ENCODE measurements around the gene NFKBIL1.
"Not testable (repeated sequence)": the region's sequence is repeated elsewhere in the genome, so short reads cannot be mapped to it uniquely, and the experiment has no call there.

Gene NFKBIL1, protein sequence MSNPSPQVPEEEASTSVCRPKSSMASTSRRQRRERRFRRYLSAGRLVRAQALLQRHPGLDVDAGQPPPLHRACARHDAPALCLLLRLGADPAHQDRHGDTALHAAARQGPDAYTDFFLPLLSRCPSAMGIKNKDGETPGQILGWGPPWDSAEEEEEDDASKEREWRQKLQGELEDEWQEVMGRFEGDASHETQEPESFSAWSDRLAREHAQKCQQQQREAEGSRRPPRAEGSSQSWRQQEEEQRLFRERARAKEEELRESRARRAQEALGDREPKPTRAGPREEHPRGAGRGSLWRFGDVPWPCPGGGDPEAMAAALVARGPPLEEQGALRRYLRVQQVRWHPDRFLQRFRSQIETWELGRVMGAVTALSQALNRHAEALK

DNA sequence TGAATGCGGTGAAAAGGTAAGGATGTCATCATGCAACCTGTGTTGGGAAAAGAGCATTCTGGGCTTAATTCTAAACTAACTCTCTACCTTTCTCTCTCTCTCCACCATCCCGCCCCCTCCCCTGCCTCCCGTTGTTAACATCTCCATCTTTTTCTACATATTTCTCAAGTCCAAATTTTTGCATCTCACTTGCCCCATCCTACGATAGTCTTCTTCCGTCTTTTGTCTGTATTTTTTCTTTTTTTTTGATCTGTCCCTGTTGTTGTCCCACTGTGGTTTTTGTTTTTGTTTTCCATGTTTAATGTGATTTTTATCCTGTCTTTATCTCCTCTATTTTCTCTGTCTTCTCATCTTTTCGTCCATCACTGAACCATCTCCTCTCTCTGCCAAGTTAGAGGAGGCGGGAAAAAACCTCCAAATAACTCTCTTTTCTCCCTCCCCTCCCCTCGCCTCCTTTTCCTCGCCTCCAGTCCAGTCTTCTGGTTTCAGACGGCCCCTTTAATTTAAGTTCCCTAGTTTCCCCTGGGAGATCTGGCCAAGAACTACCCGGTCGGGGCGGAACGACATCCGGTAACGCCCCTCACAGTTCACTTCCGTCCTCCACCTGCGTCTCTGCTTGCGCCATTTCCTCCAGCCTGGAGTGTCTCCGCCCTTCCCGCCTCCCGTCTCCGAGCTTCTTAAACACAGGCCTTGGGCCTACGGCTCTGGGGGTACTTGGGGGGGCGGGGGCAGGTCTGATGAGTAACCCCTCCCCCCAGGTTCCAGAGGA is at the start of gene NFKBIL1:
Gene NFKBIL1, plus strand, starts transcription at position 651 of the 769 bp plus-strand sequence. Its CDS starts 87 bp downstream, at position 738.
- DNase-seq: peak; percentile 94 to 95

DNA sequence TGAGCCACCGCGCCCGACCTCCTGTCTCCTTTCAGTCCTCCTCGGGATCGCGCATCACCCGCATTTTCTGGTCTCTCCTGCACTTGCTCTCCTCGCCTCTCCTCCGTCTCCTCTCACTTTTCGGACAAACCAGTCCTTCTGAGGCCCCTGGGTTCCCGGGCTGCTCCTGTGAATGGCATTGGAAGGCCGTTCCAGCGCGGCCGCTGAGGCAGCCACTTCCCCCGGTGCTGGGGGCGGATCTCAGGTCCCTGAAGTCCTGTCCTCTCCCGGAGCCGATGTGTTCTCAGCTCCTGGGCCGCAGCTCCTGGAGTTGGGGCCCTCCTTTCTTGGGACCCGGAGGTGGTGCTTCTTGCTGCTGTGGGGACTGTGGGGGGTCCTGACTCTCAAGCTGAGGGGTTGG is 48.7 kb upstream of the NFKBIL1 start:
- DNase-seq: no peak

DNA sequence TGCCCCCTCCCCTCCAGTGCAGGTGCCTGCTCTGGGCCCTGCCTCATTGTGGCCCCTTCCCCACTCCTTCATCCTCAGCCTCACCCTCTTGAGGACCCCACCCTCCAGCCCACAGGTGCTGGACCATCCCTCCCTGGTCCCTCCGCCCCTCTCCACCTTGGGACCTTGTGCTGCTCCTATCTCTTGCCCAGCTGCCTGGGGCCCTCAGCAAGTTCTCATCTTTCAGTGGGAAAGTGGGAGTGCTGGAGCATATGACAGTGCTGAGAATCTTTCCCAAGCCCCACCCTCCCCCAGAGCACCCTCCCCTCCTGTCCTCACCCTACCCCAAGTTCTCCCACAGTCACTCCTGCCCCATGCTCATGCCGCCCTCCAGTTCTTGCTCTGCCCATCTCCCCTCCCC is 47.8 kb upstream of the NFKBIL1 start:
- not testable (repeated sequence) for DNase-seq

DNA sequence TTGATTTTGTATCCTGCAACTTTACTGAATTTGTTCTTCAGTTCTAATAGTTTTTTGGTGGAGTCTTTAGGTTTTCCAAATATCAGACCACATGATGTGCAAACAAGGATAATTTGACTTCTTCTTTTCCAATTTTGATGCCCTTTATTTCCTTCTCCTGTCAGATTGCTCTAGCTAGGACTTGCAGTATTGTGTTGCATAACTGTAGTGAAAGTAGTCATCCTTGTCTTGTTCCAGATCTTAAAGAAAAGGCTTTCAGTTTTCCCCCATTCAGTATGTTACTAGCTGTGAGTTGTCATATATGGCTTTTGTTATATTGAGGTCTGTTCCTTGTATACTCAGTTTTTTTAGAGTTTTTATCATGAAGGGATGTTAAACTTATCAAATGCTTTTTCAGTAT is 44.8 kb upstream of the NFKBIL1 start:
- DNase-seq: no peak

DNA sequence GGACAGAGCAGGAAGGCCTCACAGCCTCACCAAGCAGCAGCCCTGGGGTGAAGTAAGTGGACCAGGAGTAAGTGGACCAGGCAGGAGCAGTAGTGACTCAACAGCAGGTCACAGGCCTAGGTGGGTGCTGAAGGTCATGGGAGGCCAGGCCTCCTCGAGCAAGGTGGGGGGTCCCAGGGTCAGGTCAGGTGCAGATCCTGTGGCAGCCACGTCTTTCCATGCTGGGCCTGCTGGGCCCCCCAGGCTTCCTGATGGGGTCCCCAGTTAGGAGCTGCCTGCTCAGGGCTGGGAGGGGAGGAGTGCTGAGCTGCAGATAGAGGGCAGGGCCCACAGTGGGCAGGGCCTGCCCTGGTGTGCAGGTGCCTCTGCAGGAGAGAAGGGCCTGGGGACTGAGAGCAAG is 38.4 kb upstream of the NFKBIL1 start:
- not testable (repeated sequence) for DNase-seq

DNA sequence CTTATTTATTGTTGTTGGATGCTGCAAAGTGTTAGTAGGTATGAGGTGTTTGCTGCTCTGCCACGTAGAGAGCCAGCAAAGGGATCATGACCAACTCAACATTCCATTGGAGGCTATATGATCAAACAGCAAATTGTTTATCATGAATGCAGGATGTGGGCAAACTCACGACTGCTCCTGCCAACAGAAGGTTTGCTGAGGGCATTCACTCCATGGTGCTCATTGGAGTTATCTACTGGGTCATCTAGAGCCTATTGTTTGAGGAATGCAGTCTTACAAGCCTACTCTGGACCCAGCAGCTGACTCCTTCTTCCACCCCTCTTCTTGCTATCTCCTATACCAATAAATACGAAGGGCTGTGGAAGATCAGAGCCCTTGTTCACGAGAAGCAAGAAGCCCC is 37.4 kb upstream of the NFKBIL1 start:
- no peak for DNase-seq

DNA sequence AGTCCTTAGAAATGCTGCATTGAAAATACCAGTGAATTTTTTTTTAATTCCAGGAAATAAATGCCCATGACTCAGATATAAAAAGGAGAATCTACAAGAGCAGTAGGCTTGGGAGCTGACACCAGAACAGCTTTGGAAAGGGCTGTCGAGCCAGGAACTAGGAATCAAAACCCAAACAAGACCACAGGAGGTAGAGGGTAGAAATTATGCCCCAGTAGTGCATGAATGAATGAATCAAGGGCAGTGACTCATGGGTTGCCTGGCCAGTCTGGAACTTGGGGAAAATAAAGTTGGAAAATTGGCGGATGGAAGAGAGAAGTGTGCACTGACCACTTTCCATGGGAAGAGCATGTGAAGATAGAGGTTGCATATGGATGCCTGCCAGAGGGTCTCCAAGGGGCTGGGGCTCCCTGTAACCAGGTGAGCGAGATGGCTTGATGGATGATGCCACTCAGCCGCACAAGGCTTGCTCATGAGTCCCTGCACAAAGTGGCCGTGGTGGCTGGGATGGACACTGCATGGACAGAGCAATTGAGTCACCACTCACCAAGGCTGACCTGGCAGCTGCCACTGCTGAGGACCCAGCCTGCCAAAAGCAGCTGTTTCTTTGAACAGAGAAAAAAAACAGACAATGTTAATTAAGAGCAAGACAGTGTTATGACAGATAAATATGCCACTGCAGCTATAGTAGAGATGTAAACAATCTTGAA is 33.8 kb upstream of the NFKBIL1 start:
- DNase-seq: no peak

DNA sequence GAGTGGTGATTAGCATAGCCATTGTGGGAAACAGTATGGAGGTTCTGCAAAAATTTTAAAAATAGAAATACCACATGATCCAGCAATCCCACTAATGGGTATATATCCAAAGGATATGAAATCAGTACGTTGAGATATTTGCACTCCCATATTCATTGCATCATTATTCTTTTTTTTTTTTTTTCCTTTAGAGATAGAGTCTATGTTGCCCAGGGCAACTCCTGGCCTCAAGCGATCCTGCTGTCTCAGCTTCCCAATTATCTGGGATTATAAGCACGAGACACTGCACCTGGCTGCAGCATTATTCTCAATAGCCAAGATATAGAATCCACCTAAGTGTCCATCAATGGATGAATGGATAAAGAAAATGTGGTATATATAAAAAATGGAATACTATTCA is 25.6 kb upstream of the NFKBIL1 start:
- DNase-seq: no peak

DNA sequence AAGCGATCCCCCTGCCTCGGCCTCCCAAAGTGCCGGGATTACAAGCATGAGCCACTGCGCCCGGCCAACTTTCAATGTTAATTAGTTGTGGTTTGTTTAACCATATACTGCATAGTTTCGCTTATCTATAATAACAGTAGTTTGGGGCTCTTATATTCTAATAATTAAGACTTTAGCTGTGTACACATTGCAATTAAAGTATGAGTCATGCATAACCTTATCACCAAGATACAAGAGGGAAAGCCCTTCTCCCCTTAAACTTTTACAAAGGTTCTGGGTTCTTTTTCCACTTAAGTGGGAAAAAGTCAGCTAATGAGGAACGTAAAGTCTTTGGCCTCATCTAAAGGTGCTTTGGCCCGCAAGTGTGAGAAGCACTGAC is 21.9 kb upstream of the NFKBIL1 start:
- DNase-seq: no peak

DNA sequence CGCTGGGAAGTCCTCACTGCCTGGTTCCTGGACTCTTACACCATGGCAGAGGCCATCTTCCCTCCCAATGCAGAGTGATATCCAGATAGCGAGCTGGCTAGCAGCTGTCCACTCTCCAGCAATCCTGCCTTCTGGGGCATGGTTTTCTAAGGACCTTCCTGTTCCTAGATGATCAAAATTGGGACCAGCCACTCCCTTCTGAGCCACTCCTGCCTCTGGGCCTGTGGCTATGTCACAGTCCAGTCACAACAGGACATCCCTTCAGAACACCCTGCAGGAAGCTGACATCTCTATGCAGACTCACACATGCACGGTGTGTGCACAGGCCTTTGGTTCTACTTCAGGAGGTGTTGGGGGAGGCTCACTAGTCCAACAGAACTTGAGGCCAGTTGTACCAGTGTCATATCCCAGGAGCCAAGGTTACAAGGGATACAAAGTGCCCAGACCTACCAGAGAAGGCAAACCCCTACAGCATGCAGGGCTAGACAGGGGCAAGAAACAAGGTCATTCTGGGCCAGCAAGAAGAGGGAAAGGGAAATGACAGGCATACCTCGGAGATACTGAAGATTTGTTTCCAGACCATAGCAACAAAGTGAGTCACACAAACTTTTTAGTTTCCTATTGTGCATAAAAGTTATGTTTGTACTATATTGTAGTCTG is 21.3 kb upstream of the NFKBIL1 start:
- DNase-seq: no peak

DNA sequence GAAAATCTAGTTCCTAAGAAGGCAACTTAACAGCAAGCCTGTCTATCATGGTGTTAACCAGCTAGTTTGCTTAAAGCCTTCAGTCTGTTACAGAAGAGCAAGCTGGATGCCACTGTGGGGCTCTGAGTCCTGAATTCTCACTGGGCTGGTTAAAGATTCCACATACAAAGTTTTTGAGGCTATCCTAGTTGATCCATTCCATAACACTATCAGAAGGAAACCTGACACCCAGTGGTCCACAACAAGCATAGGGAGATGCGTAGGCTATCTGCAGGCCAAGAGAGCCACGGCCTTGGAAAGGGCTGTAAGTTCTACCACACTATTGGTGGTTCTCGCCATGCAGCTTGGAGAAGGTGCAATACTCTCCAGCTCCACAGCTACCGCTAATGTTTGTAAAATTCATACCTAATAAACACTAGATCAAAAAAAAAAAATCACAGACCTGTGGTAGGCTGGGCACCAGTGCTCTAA is 19.1 kb upstream of the NFKBIL1 start:
- no peak for DNase-seq

DNA sequence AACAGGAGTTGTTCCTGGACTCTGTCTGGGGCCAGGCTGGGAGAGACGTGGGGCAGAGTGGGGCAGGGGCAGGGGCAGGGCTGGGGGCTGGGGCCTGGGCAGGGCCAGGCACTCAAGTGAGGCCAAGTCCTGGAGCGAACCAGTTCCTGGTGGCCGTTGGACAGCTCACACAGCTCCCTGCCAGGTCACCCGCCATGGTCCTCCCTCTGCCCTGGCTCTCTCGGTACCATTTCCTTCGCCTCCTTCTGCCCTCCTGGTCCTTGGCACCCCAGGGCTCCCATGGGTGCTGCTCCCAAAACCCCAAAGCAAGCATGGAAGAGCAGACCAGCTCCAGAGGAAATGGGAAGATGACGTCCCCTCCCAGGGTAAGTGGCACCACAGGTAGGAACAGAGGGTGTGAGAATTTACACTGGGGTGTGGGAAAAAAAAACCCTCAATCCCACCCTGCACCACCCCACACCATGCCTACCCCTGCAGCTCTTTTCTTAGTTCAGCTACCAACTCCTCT is 18.5 kb upstream of the NFKBIL1 start, which contains the start of gene MCCD1:
Gene MCCD1, plus strand, starts transcription at position 142 of the 508 bp plus-strand sequence. Its CDS starts 53 bp downstream, at position 195.
- DNase-seq: no peak

DNA sequence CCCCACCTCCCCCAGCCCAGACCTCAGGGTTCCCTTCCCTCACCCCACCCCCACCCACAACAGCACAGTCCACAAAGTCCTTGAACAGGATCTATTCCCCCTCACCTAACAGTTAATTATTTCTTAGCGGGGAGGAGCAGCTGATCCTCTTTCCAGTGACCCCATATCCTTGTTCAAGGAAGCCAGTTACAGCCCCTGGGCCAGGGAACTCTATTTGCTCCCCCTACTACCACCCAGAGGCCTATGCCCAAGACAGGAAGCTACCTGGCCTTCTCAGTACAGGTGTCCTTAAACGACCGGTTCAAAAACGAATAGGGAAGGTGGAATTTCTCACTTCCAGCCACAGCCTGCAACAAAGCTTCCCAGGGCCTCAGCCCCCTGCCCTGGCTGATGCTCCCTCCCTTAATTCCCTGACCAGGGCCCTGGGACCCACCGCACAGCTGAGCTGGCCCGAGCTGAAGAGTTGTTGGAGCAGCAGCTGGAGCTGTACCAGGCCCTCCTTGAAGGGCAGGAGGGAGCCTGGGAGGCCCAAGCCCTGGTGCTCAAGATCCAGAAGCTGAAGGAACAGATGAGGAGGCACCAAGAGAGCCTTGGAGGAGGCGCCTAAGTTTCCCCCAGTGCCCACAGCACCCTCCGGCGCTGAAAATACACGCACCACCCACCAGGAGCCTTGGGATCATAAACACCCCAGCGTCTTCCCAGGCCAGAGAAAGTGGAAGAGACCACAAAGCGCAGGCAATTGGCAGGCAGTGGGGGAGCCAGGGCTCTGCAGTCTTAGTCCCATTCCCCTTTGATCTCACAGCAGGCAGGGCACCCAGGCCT is 17.9 kb upstream of the NFKBIL1 start:
- no peak for DNase-seq

DNA sequence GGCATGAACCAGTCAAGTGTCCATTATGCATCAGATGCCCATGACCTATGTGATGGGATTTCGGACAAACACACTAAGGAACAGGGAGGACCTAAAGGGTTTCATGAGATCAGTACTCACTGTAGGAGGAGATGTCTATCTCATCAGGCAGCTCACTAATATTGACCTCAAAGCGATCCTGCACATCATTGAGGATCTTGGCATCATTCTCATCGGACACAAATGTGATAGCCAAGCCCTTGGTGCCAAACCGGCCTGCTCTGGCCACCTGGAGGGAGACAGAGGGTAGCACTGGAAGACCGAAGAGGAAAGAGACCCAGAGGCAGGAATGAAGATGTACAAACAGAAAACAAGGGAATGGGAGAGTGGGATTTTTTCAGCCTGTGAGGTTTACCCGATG is 16.7 kb upstream of the NFKBIL1 start:
- DNase-seq: no peak

DNA sequence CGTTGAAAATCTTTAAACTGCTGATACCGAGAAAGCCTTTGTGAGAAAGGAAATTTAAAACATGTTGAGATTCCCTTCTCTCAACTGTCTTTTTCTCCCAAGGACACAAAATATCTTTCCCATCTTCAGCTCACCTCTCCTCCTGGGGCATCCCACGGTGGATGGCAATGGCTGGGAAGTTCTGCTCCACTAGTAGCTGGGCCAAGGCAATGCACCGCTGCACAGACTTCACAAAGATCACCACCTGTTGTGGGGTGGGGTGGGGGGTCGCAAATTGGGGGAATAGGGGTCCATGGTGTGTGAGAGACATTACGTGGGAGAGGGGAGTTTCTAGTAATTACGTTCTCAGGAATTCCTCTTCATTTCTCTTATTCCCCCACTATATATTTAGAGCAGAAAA is 16.2 kb upstream of the NFKBIL1 start:
- no peak for DNase-seq

DNA sequence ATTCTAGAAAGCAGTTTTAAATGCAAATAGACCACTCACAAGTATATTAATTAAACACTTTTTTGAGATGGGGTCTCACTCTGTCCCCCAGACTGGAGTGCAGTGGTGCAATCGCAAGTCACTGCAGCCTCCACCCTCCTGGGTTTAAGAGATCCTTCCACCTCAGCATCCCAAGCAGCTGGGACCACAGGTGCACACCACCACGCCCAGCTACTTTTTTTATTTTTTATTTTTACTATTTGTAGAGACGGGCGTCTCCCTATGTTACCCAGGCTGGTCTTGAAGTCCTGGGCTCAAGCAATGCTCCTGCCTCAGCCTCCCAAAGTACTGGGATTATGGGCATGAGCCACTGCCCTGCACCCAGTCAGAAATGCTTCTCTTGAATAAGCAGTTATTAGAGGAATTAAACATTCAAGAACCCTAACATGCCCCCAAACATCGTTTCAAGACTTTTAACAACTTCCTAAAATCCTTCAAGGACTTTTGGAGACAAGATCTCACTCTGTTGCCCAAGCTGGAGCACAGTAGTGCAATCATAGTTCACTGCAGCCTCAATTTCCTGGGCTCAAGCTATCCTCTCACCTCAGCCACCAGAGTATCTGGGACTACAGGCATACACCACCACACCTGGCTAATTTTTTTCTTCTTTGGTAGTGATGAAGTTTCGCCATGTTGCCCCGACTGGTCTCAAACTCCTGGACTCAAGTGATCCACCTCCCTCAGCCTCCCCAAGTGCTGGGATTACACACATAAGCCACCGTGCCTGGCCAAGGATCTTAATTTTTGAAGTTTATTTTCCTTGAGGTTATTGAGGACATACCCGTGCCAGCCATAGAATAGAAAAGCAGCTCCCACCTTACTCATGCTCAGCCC is 15.4 kb upstream of the NFKBIL1 start:
- DNase-seq: no peak

DNA sequence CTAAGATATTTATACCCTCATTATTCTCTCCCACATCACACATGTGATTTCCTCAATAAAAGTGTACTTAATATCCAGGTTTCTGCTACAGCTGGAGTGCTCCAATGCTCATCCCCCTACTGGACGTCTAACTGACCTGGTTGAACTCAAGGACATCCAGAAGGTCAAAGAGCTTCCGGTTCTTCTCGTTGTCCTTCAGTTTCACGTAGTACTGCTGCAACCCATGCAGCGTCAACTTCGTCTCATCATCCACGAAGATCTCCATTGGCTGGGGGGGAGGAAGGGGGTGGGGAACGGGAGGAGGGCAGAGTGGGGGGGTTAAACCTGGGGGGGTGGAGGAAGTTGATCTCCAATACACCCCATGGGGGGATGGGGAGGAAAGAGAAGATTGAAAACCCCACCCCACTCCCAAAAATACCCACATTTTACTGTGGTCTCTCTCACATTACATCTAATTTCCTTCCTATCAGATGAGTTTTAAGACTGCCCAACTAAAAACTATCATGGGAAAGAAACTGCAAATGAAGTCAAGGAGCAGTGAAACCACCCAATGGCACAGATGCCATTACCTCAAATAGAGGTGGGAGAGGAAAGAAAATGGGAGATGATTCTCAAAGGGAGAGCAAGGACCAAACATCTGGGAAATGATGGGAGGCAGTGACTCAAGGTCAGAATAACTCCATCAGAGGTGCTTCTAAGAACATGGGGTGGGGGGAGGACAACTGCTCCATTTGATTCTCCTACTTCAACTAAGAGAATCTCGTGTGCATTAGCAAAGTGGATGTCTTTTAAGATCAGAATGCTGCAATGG is 14.6 kb upstream of the NFKBIL1 start:
- no peak for DNase-seq

DNA sequence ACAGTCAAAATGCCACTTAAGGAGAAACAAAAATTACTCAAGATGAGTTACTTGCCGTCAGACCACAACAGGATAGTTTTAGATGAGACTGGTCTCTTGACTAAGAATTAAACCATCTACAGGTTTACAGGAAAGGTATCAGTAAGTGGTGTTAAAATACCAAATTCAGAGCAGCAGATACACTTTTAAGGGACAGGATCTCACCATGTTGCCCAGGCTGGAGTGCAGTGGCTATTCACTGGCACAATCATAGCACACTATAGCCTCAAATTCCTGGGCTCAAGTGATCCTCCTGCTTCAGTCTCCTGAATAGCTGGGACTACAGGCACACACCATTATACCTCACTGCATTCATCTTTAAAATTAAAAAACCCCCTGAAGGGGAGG is 14.0 kb upstream of the NFKBIL1 start:
- no peak for DNase-seq

DNA sequence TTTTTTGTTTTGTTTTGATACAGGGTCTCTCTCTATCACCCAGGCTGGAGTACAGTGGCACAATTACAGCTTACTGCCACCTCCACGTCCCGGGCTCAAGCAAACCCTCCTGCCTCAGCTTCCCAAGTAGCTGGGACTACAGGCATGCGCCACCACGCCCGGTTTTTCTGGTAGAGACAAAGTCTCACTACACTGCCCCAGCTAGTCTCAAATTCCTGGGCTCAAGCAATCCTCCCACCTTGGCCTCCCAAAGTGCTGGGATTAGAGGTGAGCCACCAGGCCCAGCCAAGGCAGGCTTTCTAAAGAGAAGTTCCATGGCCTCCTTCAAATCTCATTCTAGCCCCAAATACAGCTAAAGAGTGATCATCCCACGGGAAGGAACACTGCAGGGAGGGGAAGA is 13.4 kb upstream of the NFKBIL1 start:
- DNase-seq: no peak

DNA sequence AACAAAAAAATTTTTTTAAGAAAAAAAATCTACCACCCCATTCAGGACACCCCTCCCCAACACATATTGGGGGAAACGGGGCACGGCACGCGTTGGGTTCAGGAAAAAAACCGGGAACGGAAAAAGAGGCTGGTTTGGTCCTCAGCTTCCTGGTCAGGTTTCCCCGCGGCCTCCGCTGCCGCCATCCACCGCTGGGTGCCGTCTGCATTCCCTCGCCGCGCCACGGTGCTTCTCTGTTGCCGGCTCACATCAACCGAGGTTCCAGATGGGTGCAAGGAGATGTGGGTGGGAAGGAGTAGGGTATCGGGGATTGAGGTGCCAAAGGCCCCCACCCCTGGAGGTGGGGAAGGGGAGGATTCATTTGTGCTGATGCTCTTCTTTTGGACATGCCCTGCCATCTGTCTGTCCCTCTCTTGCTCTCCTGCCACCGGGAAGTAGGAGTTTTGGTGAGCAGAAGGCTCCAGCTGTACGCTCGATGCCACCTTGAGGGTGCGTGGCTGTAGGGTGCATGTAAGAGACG is 12.8 kb upstream of the NFKBIL1 start:
- no peak for DNase-seq

Data from CD4-positive, alpha-beta T cell treated with Interleukin-4 for 1 hour (primary cell).